Measurements from ENCODE around the gene SF1. TPM values are rescaled to one million over a fixed set of nuclear protein-coding genes. Genes with fewer than 3 reads are reported as not detected.

SF1 gene
- total RNA-seq, 2 experiments from 2014 or later, result 519 to 524 TPM

- no peaks in the 10 kb centered on the region for H3K9me3 Mint-ChIP-seq
- peak overlapping the region; percentile 95 for H3K4me3 Mint-ChIP-seq
- H3K27me3 Mint-ChIP-seq, result no peaks in the 10 kb centered on the region
- no peak for DNase-seq
- POLR2A ChIA-PET, result interaction anchor here (0.7 to 1.6 kb wide), 5 partner anchors 19 to 312 kb away, joined by 3 to 5 read pairs (median 3); partner anchors contain the start of genes CDC42BPG, FAU and MRPL49
- peak overlapping the region; percentile 90 for H3K27ac Mint-ChIP-seq
- peaks cover 16% of the 10 kb centered on the region for H3K4me1 Mint-ChIP-seq
- H3K36me3 Mint-ChIP-seq, result peaks cover 4% of the 10 kb centered on the region
- peak; percentile 6 for ATAC-seq (ENCODE audit: low read depth)
Observed at GRCh38 chr11:64809781-64810241, 31.5 kb upstream of the SF1 start.

GRCh38 chr11:64805481-64805880, 27.1 kb upstream of the SF1 start:
- POLR2A ChIA-PET, result no interaction called here
- peaks cover 4% of the 10 kb centered on the region for H3K36me3 Mint-ChIP-seq

GRCh38 chr11:64804346-64805210, 26.2 kb upstream of the SF1 start:
- Mint-ChIP-seq H3K27ac (no peak overlapping the region), H3K4me3 (peak overlapping the region; percentile 86), H3K27me3 (no peaks in the 10 kb centered on the region), H3K9me3 (no peaks in the 10 kb centered on the region), H3K36me3 (peaks cover 6% of the 10 kb centered on the region), H3K4me1 (peaks cover 22% of the 10 kb centered on the region)
- POLR2A ChIA-PET, result interaction anchor here (0.6 to 3.0 kb wide), 5 partner anchors 25 to 297 kb away, joined by 3 to 14 read pairs (median 5); partner anchors contain the start of gene RASGRP2
- DNase-seq (no peak), ATAC-seq (ENCODE audit: low read depth) (no peak)

More at GRCh38 chr11:64805481-64805880, 27.1 kb upstream of the SF1 start:
- no peak overlapping the region for H3K4me3 Mint-ChIP-seq
- H3K27ac Mint-ChIP-seq, result no peak overlapping the region
- no peak for DNase-seq
- H3K9me3 Mint-ChIP-seq, result no peaks in the 10 kb centered on the region
- no peak for ATAC-seq (ENCODE audit: low read depth)
- no peaks in the 10 kb centered on the region for H3K27me3 Mint-ChIP-seq
- peaks cover 24% of the 10 kb centered on the region for H3K4me1 Mint-ChIP-seq

- peaks cover 9% of the 10 kb centered on the region for H3K36me3 Mint-ChIP-seq
- ATAC-seq (ENCODE audit: low read depth), result no peak
- POLR2A ChIA-PET, result interaction anchor here (0.6 to 3.0 kb wide), 5 partner anchors 25 to 298 kb away, joined by 3 to 14 read pairs (median 5); partner anchors contain the start of gene RASGRP2
- peaks cover 21% of the 10 kb centered on the region for H3K4me1 Mint-ChIP-seq
- H3K27ac Mint-ChIP-seq, result peak overlapping the region; percentile 80
- no peak for DNase-seq
- H3K4me3 Mint-ChIP-seq, result peak overlapping the region; percentile 86
- H3K27me3 Mint-ChIP-seq, result no peaks in the 10 kb centered on the region
- no peaks in the 10 kb centered on the region for H3K9me3 Mint-ChIP-seq
Observed at GRCh38 chr11:64803846-64804345, 25.6 kb upstream of the SF1 start.

- peak; percentile 85 for ATAC-seq (ENCODE audit: low read depth)
- no peaks in the 10 kb centered on the region for H3K27me3 Mint-ChIP-seq
- no peaks in the 10 kb centered on the region for H3K9me3 Mint-ChIP-seq
- peaks cover 11% of the 10 kb centered on the region for H3K36me3 Mint-ChIP-seq
- H3K4me1 Mint-ChIP-seq, result peaks cover 25% of the 10 kb centered on the region
- POLR2A ChIA-PET, result interaction anchor here (0.7 to 3.0 kb wide), 9 partner anchors 10 to 319 kb away, joined by 3 to 26 read pairs (median 4); partner anchors contain the start of genes MRPL49, RASGRP2, SAC3D1 and SF1
- DNase-seq, result peak; percentile 96
- peak within 1 kb of the TSS; percentile 82 for H3K27ac Mint-ChIP-seq
- peak within 1 kb of the TSS; percentile 86 for H3K4me3 Mint-ChIP-seq
Observed at GRCh38 chr11:64803158-64803845, 25.0 kb upstream of the SF1 start, which contains the start of gene MAP4K2. TSS of gene MAP4K2 (minus strand) at chr11:64803214. CDS start at chr11:64803149, 65 bp downstream.

- peak overlapping the region; percentile 82 for H3K4me3 Mint-ChIP-seq
- peaks cover 23% of the 10 kb centered on the region for H3K4me1 Mint-ChIP-seq
- no peak for DNase-seq
- POLR2A ChIA-PET, result interaction anchor here (0.7 to 3.0 kb wide), 12 partner anchors 8 to 320 kb away, joined by 3 to 26 read pairs (median 4); partner anchors contain the start of genes MEN1, MRPL49, RASGRP2 and SAC3D1
- peak overlapping the region; percentile 82 for H3K27ac Mint-ChIP-seq
- peaks cover 8% of the 10 kb centered on the region for H3K36me3 Mint-ChIP-seq
- peak; percentile 2 for ATAC-seq (ENCODE audit: low read depth)
- H3K9me3 Mint-ChIP-seq, result no peaks in the 10 kb centered on the region
- no peaks in the 10 kb centered on the region for H3K27me3 Mint-ChIP-seq
Observed at GRCh38 chr11:64802370-64803157, 24.2 kb upstream of the SF1 start.

DNA sequence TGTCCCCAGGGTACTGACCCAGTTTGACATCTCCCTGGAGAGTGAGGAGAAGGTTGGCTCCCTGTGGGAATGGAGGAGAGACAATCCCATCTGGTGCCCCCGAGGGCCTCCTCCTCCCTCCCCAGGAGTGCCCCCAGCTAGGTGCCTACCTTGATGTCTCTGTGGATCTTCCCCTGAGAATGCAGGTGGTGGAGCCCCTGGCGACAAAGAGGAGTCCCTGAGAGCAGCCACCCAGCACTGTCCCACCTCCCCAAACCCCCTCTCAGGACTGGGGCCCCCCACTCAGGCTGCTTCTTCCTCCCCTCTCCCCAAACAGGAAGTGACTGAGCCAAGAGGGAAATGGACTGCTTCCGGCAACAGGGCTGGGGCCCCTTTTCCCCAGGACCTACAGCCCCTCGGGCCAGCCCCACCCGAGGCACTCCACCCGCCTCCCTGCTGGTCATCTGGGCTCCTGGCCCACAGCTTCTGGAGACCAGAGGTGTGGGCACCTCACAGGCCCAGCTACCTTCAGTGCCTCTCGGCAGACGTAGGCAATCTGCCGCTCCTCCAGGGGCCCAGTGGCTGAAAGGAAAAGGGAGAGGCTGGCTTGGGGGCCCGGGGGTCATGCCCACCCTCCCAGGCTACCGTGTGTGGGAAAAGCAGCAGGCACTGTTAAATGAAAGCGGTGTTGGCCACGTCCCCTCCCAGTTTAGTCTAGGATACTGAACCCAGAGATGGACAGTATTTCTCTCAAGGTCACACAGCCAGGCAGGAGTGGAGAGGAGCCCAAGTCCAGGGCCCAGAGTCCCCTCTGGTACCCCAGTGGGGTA, 23.4 kb upstream of the SF1 start:
- Mint-ChIP-seq H3K4me3 (peak overlapping the region; percentile 82), H3K4me1 (peaks cover 22% of the 10 kb centered on the region), H3K27me3 (no peaks in the 10 kb centered on the region), H3K27ac (peak overlapping the region; percentile 82), H3K36me3 (peaks cover 8% of the 10 kb centered on the region), H3K9me3 (no peaks in the 10 kb centered on the region)
- ATAC-seq (ENCODE audit: low read depth), result no peak
- POLR2A ChIA-PET, result interaction anchor here (0.9 to 3.0 kb wide), 11 partner anchors 8 to 321 kb away, joined by 3 to 26 read pairs (median 4); partner anchors contain the start of genes MEN1, MRPL49, RASGRP2 and SAC3D1
- peak; percentile 37 for DNase-seq

GRCh38 chr11:64801158-64801464, 22.8 kb upstream of the SF1 start:
- Mint-ChIP-seq H3K4me1 (peaks cover 29% of the 10 kb centered on the region), H3K27me3 (no peaks in the 10 kb centered on the region), H3K27ac (peak overlapping the region; percentile 82), H3K4me3 (peak overlapping the region; percentile 82), H3K36me3 (peaks cover 8% of the 10 kb centered on the region), H3K9me3 (no peaks in the 10 kb centered on the region)
- DNase-seq (no peak), ATAC-seq (ENCODE audit: low read depth) (no peak)
- POLR2A ChIA-PET, result interaction anchor here (1.0 to 2.7 kb wide), 2 partner anchors 23 to 37 kb away, joined by 4 to 26 read pairs; partner anchors contain the start of gene SF1

DNA sequence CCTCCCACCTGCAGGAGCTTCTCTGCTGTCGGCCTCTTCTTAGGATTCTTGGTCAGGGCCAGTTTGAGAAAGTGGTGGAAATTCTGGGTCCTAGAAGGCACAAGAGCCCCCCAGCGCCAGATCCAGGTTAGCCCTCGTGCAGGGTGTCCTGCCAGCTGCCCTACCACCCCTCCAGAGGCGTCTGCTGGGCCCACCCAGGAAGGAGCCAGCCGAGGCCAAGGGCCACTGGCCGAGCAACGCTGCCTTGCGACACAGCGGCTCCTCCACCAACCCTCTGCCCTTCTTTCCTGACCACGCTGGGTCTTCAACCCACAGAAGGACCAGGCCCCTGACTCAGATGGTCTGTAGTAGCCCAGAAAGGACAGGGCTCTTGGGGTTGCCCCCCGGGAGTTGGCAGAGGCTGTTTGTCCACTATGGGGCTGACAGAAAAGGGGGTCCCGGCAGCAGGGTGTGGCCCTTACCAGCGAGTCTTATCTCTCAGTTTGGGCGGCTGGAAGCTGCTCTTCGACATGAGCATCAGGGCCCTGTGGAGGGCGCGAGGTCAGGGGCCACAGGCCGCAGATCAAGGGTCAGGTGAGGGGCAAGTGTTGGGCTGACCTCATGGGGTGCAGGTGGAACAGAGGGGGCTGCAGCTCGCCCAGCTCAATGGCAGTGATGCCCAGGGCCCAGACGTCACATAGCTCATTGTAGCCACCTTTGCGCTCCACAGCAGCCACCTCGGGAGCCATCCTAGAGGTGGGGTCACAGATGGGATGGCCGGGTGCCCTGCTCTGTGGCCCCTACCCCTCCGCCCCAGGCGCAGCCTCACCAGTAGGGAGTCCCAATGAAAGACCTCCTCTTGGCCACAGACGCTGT, 22.2 kb upstream of the SF1 start:
- no peak for ATAC-seq (ENCODE audit: low read depth)
- Mint-ChIP-seq H3K4me3 (no peak overlapping the region), H3K27me3 (no peaks in the 10 kb centered on the region), H3K36me3 (peaks cover 8% of the 10 kb centered on the region), H3K27ac (peak overlapping the region; percentile 82), H3K9me3 (no peaks in the 10 kb centered on the region), H3K4me1 (peaks cover 32% of the 10 kb centered on the region)
- POLR2A ChIA-PET, result interaction anchor here (0.5 to 2.7 kb wide), 6 partner anchors 10 to 37 kb away, joined by 3 to 26 read pairs (median 4); partner anchors contain the start of gene SF1
- DNase-seq, result no peak

- H3K4me1 Mint-ChIP-seq, result peaks cover 35% of the 10 kb centered on the region
- H3K9me3 Mint-ChIP-seq, result no peaks in the 10 kb centered on the region
- DNase-seq (no peak), ATAC-seq (ENCODE audit: low read depth) (no peak)
- POLR2A ChIA-PET, result interaction anchor here (0.9 to 1.2 kb wide), 3 partner anchors 11 to 15 kb away, joined by 3 to 4 read pairs (median 4); no protein-coding TSS in a partner anchor
- H3K27me3 Mint-ChIP-seq, result no peaks in the 10 kb centered on the region
- peaks cover 10% of the 10 kb centered on the region for H3K36me3 Mint-ChIP-seq
- H3K4me3 Mint-ChIP-seq, result no peak overlapping the region
- H3K27ac Mint-ChIP-seq, result peak overlapping the region; percentile 30
Observed at GRCh38 chr11:64799623-64800302, 21.4 kb upstream of the SF1 start.

All from activated naive CD8-positive, alpha-beta T cell treated with anti-CD3 and anti-CD28 coated beads, Interleukin-2, amount 10 ng/mL, durations not matched to agents 7 days and 5 days (primary cell).